HG02970 (cell line): ENCODE data around the gene EFL1.

ENCODE experiments used
- ATAC-seq: cut with Tn5 transposase; IDR thresholded peaks from one replicate; pipeline ENCODE4 v1.9.1; 2021; ENCODE audit warnings: mild to moderate bottlenecking, moderate library complexity, moderate number of reproducible peaks; ENCODE audit not compliant: unreplicated experiment, low FRiP score

EFL1 gene

DNA sequence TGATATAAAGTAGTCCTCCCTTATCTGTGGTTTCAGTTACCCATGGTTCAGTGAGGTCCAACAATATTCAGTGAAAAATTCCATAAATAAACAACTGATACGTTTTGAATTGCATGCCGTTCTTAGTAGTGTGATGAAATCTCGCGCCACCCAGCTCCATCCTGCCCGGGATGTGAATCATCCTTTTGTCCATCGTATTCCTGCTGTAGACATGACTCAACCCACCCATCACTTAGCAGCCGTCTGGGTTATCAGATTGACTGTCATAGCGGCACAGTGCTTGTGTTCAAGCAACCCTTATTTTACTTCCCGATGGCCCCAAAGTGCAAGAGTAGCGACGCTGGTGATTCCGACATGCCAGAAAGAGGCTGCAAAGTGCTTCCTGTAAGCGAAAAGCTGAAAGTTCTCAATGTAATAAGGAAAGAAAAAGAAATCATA, 168.7 kb downstream of the EFL1 start:
- ATAC-seq = no peak

DNA sequence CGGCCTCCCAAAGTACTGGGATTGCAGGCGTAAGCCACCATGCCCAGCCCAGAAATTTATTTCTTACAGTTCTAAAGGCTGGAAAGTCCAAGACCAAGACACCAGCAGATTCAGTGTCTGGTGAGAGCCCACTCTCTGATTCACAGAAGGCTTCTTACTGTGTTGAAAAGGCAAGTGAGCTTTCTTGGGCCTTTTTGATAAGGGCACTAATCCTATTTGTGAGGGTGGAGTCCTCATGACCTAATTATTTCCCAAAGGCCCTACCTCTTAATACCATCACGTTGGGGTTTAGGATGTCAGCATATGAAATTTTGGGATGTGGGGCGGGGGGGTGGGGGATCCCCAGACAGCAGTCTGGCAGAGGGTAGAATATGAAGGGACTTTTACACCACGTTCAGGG, 169.2 kb downstream of the EFL1 start:
- no peak for ATAC-seq

DNA sequence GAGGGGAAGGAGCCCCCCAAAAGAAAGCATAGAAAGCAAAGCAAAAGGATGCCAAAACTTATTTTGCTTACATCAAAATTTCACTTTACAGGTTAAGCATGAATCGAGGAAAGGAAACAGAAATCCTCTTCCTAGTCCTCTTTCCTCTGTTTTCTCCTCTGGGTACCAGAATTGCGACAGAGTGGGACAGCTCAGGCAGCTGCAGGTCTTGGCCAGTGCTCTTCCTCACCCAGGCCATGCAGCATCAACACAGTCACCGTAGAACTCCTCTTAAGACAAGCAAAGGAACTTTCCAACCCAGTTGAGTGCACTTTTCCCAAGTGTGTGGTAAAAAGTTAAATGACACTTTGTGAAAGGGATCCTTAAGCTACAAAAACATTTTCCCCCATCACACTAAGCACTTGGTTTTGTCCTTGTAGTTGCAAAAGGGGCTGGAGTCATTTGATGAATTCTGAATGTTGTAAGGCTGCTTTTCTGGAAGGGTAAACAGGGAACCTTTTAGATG, 170.8 kb downstream of the EFL1 start:
- ATAC-seq = no peak

DNA sequence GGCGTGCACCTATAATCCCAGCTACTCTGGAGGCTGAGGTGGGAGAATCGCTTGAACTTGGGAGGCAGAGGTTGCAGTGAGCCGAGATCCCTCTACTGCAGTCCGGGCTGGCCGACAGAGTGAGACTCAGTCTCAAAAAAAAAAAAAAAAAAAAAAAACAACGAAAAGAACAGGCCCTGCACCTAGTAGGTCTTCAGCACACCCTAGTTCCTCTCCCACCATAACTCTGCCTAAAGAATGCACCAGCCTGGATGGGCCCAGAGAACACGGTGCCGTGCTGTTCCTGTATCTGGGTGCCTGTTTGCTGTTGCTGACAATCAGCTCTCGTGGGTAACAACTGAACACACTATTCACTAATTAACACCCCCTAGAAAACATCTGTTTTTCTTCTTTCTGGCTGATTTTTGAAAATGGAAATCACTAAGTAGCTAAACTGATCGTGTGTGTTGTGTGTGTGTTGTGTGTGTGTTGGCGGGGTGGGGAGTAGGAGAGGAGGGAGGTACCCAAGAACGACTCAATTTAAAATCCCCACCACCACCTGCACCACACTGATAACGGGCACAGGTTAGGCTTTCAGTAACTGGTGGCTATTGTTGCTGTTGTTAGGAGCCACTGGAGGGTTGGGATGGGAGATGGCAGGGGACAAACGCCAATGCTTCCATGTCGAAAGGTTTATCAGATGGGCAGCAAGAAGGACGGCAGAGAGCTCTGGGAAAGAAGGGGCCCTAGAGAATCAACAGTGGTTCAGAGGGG, 176.1 kb downstream of the EFL1 start:
- ATAC-seq = no peak

DNA sequence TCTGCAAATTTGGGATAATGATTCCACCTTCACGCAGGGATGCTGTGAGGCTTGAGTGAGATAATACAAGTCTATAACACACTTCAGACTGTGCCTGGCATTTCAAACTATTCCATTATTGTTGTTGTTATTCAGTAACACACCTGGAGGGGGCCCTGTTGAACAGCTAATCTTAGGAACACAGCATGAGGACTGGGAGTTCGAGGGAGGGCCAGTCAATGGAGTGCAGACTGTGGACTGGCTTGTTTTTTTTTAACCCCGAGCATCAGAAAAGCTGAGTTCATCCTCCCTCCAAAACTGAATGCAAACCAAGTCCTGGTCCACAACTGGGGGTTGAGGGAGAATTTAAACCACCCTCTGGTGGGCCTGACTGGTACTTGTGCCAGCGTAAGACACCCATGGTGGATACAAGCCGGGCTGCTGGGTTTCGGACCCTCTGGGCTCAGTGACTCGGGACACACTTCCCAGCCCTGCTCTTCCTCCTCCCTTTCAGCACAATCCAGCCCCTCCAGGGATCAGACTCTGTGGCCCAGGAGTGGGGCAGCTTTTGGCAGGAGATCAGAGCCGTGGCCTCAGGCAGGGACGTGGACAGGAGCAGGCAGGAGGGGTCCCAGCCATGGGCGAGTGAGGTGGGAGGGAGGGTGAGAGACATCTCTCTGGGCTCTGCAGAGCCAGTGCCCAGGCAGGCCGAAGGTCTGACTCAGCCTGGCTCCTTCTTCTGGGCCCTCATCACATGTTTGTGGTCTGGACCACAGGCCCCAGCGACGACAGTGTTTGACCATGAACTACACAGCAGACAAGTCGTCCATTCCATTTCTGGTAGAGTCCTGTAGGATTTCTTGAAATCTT, 180.4 kb downstream of the EFL1 start:
- no peak for ATAC-seq

DNA sequence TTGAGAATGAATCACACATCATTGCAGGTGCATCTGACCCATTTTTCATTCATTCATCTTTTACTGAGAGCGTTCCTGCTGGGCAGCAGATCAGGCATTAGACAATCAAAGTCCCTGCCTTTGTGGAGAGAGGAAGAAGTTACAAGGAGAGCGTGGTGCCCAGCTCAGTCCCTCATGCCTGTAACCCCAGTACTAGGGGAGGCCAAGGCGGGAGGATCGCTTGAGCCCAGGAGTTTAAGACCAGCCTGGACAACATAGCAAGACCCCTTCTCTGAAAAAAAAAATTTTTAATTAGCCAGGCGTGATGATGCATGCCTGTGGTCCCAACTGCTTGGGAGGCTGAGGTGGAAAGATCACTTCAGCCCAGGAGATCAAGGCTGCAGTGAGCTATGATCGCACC, 181.8 kb downstream of the EFL1 start:
- no peak for ATAC-seq
